Measurements from ENCODE around the gene ACSL3.
"Not testable (repeated sequence)": the region's sequence is repeated elsewhere in the genome, so short reads cannot be mapped to it uniquely, and the experiment has no call there.

The ACSL3 gene

DNA sequence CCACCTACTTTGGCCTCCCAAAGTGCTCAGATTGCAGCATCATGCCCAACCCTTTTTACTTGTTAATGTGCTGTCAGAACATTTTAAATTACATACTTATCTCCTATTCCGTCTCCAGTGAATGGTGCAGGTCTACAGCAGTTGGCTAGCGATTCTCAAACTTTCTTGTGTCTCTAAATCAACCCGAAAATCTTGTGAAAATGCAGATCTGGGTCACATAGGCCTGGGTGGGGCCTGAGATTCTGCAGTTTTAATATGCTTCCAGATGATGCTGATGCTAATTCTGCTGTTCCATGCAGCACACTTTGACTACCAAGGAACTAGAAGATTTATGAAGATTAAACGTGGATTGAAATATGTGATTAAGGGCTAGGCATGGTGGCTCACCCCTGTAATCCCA lies 14.8 kb upstream of the ACSL3 start:
- Histone ChIP-seq H3K36me3 (no peaks in the 10 kb centered on the region), H3K4me3 (no peak overlapping the region), H3K27ac (no peak overlapping the region), H3K27me3 (no peaks in the 10 kb centered on the region), H3K9me3 (no peaks in the 10 kb centered on the region), H3K4me1 (no peaks in the 10 kb centered on the region)
- TF ChIP-seq, protein P1, sequence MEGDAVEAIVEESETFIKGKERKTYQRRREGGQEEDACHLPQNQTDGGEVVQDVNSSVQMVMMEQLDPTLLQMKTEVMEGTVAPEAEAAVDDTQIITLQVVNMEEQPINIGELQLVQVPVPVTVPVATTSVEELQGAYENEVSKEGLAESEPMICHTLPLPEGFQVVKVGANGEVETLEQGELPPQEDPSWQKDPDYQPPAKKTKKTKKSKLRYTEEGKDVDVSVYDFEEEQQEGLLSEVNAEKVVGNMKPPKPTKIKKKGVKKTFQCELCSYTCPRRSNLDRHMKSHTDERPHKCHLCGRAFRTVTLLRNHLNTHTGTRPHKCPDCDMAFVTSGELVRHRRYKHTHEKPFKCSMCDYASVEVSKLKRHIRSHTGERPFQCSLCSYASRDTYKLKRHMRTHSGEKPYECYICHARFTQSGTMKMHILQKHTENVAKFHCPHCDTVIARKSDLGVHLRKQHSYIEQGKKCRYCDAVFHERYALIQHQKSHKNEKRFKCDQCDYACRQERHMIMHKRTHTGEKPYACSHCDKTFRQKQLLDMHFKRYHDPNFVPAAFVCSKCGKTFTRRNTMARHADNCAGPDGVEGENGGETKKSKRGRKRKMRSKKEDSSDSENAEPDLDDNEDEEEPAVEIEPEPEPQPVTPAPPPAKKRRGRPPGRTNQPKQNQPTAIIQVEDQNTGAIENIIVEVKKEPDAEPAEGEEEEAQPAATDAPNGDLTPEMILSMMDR (IDR thresholded peaks at IDR 0.05) = no peak
- intact Hi-C loops (cut with DNase I; ENCODE audit: low total_unique reads) = no loop called here
- DNase-seq = no peak

GRCh38 chr2:222848031-222848430 lies 12.8 kb upstream of the ACSL3 start:
- H3K36me3 ChIP-seq; H3K4me3 ChIP-seq; H3K27ac ChIP-seq; H3K9me3 ChIP-seq; intact Hi-C loops (cut with DNase I; ENCODE audit: low total_unique reads); H3K27me3 ChIP-seq; DNase-seq; H3K4me1 ChIP-seq: not testable (repeated sequence)

DNA sequence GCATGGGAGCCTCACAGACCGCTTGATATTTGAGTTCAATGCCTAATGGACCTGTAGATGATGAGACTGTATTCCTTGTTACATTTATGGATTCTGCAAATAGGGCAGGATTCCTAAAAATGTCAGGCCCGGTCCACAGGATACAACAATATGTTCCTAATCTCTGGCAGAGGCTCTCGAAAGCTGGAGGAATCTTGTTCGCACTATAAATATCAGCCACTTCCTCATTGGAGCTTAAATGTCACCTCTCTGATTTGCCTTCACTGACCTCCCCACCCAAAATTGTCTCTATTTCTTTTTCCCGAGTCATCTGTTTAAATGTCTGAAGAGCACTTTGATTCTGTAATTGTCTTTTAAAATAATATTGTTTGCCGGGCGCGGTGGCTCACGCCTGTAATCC lies 12.0 kb upstream of the ACSL3 start:
- H3K36me3 ChIP-seq = no peaks in the 10 kb centered on the region
- no peaks in the 10 kb centered on the region for H3K4me1 ChIP-seq
- no peak overlapping the region for H3K4me3 ChIP-seq
- intact Hi-C loops (cut with DNase I; ENCODE audit: low total_unique reads) = no loop called here
- no peak for DNase-seq
- H3K27ac ChIP-seq = no peak overlapping the region
- no peaks in the 10 kb centered on the region for H3K9me3 ChIP-seq
- TF ChIP-seq, protein P1 (IDR thresholded peaks at IDR 0.05) = no peak
- no peaks in the 10 kb centered on the region for H3K27me3 ChIP-seq

DNA sequence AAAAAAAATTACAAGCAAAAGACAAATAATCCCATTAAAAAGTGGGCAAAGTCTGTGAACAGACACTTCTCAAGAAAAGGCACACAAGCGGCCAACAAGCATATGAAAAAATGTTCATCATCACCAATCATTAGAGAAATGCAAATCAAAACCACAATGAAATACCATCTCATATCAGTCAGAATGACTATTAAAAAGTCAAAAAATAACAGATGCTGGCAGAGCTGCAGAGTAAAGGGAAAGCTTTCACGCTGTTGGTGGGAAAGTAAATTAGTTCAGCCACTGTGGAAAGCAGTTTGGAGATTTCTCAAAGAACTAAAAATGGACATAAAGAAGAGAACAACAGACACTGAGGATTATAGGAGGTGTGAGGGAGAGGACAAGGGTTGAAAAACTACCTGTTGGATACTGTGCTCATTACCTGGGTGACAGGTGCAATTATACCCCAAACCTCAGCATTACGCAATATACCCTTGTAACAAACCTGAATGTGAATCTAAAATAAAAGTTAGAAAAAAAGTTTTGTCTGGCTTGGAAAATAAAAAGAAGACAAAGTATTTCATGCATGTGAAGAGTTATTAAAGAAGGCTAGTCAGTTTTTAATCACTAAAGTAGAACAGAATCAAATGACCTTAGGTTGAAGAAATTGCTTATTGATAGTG lies 8.7 kb upstream of the ACSL3 start:
- H3K27ac ChIP-seq = no peak overlapping the region

DNA sequence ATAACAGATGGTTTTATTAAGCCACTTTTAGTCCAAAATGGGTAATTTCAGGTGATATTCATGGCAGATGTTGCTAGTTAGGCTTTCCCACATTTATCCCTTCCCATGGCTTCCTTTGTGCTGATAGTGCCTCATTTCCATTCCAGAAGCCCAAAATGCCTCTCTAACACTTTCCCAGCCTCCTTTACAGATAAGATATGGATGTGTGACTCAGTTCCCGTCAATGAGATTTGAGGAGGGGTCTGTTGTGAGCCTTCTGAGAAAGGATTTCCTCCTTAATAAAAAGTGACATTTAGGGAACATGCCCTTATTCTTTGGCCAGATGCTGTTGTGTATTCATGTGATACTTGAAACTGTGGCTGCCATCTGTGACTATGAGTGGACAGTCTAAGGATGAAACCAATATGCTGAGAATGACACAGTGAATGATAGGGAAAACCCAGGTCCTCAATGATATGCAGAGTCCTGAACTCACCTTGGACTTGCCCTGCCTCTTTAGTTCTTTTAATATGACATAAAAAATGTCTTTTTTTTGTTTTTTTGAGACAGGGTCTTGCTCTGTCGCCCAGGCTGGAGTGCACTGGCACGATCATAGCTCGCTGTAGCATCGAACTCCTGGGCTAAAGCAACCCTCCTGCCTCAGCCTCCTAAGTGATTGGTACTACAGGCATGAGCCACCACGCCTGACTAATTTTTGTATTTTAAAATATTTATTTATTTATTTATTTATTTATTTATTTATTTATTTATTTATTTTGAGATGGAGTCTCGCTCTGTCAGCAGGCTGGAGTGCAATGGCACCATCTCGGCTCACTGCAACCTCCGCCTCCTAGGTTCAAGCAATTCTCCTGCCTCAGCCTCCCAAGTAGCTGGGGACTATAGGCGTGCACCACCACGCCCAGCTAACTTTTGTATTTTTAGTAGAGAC lies 5.8 kb upstream of the ACSL3 start:
- DNase-seq = no peak
- no peak overlapping the region for H3K4me3 ChIP-seq
- no peaks in the 10 kb centered on the region for H3K36me3 ChIP-seq
- TF ChIP-seq, protein P1 (IDR thresholded peaks at IDR 0.05) = no peak
- intact Hi-C loops (cut with DNase I; ENCODE audit: low total_unique reads) = no loop called here
- H3K27ac ChIP-seq = no peak overlapping the region
- H3K27me3 ChIP-seq = no peaks in the 10 kb centered on the region
- no peaks in the 10 kb centered on the region for H3K9me3 ChIP-seq
- peaks cover 0 to 5% (median under 1%) of the 10 kb centered on the region in 4 donors for H3K4me1 ChIP-seq

More for the DNA sequence above, 8.7 kb upstream of the ACSL3 start:
- no peak for DNase-seq
- Histone ChIP-seq H3K27me3 (no peaks in the 10 kb centered on the region), H3K9me3 (no peaks in the 10 kb centered on the region), H3K36me3 (no peaks in the 10 kb centered on the region), H3K4me3 (no peak overlapping the region), H3K4me1 (no peaks in the 10 kb centered on the region)
- TF ChIP-seq, protein P1 (IDR thresholded peaks at IDR 0.05) = no peak
- intact Hi-C loops (cut with DNase I; ENCODE audit: low total_unique reads) = no loop called here
